Neural crest cell (in vitro differentiated cells): Measurements from ENCODE around the gene ZNF710. TPM values are rescaled to one million over a fixed set of nuclear protein-coding genes. Genes with fewer than 3 reads are reported as not detected.

Experiments used
- DNase-seq: peaks from one replicate; pipeline ENCODE4 v3.0.0; 2021; ENCODE audit warnings: low read depth, mixed read lengths, low spot score
- H3K27ac Mint-ChIP-seq: one replicate; pipeline ENCODE4 v1.8.0; 2021; ENCODE audit warnings: mild to moderate bottlenecking, mixed read lengths; ENCODE audit not compliant: unreplicated experiment
- H3K27me3 Mint-ChIP-seq: 2 replicates; pipeline ENCODE4 v1.8.0; 2021; ENCODE audit warnings: low read depth, mild to moderate bottlenecking, mixed read lengths
- H3K36me3 Mint-ChIP-seq: 2 replicates; pipeline ENCODE4 v1.8.0; 2021; ENCODE audit warnings: low read depth, mild to moderate bottlenecking, mixed read lengths
- H3K4me1 Mint-ChIP-seq: 2 replicates; pipeline ENCODE4 v1.8.0; 2021; ENCODE audit warnings: mixed read lengths
- H3K4me3 Mint-ChIP-seq: one replicate; pipeline ENCODE4 v1.8.0; 2021; ENCODE audit warnings: mild to moderate bottlenecking, mixed read lengths
- H3K9me3 Mint-ChIP-seq: 2 replicates; pipeline ENCODE4 v1.8.0; 2021; ENCODE audit warnings: mixed read lengths
- CTCF ChIP-seq: fragments of 200-600 bp; sonication (generic); conservative IDR thresholded peaks from 2 replicates; pipeline ENCODE4 v1.5.0; 2021; ENCODE audit warnings: antibody characterized with exemption, mild to moderate bottlenecking
- total RNA-seq: library from RNA; stranded (reverse); gene quantifications from 2 replicates; pipeline ENCODE4 v1.2.1, GENCODE V29; 2021

Gene ZNF710
- total RNA-seq, 1 donor from 2014 or later = 64.4 TPM

DNA sequence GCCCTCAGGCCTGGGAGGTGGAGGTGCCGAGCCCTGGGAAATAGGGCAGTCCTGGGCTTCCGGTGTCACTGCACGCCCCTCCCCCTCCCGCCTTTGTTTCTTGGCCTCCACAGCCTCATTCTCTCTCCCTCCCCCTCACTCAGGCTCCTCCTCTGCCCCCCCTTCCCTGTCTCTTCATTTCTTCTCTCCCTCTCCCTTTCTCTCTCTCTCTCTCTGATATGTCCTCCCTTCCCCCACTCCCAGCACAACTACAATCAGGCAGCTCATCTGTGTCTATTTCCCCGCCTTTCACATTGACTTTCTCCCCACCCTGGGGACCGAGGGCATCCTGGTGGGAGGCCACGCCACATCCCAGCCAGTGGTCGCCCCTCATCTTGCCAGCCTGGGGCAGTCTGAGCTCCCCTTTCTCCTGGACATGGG, 60.9 kb downstream of the ZNF710 start:
- no peak for TF ChIP-seq CTCF
- Mint-ChIP-seq H3K36me3 (no peaks in the 10 kb centered on the region), H3K9me3 (no peaks in the 10 kb centered on the region), H3K4me3 (peak overlapping the region; percentile 6), H3K4me1 (peaks cover 53% of the 10 kb centered on the region), H3K27me3 (no peaks in the 10 kb centered on the region), H3K27ac (peak overlapping the region; percentile 78)
- DNase-seq = peak; percentile 43

- no peaks in the 10 kb centered on the region for H3K9me3 Mint-ChIP-seq
- H3K27ac Mint-ChIP-seq = peak overlapping the region; percentile 78
- H3K36me3 Mint-ChIP-seq = no peaks in the 10 kb centered on the region
- DNase-seq = no peak
- H3K4me3 Mint-ChIP-seq = peak overlapping the region; percentile 61
- no peaks in the 10 kb centered on the region for H3K27me3 Mint-ChIP-seq
- no peak for TF ChIP-seq CTCF
- peaks cover 53% of the 10 kb centered on the region for H3K4me1 Mint-ChIP-seq
Observed at GRCh38 chr15:90062462-90062932, 61.4 kb downstream of the ZNF710 start.

DNA sequence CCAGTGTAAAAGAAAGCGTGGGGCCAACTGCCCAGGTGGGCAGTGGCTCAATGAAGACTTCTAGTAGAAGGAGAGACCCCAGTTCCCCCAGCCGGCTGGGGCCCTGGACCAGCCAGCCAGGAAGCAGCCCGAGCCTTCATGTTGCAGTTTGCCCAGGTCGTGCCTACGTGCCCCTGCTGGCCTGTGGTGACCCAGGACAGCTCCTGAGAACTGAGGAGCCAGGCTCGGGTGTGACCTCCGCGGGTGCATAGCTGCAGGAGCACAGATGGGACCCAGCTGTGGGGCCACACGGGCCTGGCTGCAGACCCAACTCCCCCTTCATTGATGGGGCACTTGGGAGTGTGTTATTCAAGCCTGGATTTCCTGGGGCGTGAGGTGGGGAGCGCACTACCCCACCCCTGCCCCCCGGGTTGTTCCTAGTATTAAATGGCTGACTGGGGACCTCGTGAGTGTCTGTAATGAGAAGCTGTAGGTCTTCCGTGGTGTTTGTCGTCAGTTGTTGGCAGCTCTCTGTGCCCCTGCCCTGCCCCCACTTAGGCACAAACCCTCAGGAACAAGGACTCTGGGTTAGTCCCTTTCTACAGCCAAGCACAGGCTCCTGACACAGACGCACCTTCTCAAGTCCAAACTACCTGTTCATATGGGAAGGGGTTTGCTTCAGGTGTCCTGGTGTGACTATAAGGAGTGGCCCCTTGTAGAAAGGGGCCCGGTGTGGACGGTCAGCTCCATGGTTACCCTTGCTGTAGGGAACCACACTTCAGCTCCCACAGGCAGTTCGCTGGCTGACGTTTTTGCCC, 62.0 kb downstream of the ZNF710 start:
- no peak for TF ChIP-seq CTCF
- peak overlapping the region; percentile 96 for H3K27ac Mint-ChIP-seq
- H3K36me3 Mint-ChIP-seq = no peaks in the 10 kb centered on the region
- H3K9me3 Mint-ChIP-seq = no peaks in the 10 kb centered on the region
- peak overlapping the region; percentile 61 for H3K4me3 Mint-ChIP-seq
- no peak for DNase-seq
- H3K4me1 Mint-ChIP-seq = peaks cover 53% of the 10 kb centered on the region
- no peaks in the 10 kb centered on the region for H3K27me3 Mint-ChIP-seq

DNA sequence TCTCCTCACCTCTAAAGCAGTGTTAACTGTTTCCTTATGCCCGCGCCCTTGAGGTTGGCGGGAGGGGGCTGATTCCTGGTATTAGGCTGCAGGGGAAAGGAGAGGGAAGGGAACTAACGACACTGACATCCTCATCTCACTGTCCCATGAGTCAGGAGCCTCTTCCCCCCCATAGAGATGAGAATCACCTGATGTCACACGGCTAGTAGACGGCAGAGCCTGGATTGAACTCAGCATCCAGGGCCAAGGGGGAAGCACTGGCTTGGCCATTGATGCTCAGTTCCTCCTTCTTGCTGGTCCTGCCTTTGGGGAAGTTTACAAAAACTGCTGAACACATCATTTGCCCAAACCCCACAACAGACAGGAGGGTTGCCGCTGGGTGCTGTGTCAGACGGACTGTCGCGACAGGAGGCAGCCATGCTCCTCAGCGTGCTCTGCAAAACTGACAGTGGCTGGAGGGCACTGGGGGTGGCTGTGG, 62.7 kb downstream of the ZNF710 start:
- Mint-ChIP-seq H3K9me3 (no peaks in the 10 kb centered on the region), H3K4me3 (peak overlapping the region; percentile 49), H3K27me3 (no peaks in the 10 kb centered on the region), H3K4me1 (peaks cover 46% of the 10 kb centered on the region), H3K36me3 (no peaks in the 10 kb centered on the region), H3K27ac (peak overlapping the region; percentile 96)
- no peak for DNase-seq
- no peak for TF ChIP-seq CTCF

DNA sequence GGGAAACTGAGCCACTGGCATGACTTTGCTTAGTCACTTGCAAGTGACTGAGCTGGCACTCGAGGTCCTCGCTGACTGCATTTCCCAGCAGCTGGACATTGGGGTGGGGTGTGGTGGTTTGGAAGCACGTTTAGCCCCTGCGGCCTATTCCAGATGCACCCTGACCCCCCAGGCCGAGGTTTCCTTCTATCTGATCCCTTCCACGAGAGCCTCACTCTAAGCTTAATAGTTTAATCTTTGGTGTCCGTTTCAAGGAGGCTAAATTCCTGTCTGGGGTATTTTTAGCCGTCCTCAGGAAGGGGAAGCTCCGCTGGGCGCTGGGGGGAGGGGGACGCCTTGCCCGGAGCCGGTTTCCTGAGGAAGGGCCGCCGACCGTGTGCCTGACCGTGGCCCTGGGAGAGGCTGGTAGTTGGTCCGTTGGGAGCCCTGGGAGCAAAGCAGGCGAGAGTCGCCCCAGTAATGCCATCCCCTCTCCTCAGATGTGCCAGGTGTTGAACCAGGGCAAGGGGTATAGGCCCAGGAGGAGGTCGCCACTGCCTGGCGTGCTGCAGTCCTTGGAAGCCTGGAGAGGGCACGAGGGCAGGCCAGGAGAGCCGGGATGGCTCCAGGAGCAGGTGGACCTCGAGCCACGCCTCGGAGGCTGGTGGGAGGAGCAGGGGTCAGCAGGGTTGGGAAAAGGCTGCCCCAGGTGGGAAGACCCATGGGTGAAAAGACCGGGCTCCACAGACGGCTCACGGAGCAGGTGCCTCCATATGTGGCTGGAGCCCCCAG, 64.0 kb downstream of the ZNF710 start:
- Mint-ChIP-seq H3K4me3 (peak overlapping the region; percentile 49), H3K36me3 (no peaks in the 10 kb centered on the region), H3K27ac (no peak overlapping the region), H3K4me1 (peaks cover 38% of the 10 kb centered on the region), H3K27me3 (no peaks in the 10 kb centered on the region), H3K9me3 (no peaks in the 10 kb centered on the region)
- no peak for TF ChIP-seq CTCF
- no peak for DNase-seq
